ENCODE measurements around the gene HBEGF.

Gene HBEGF

GRCh38 chr5:140338908-140339307, 7.5 kb downstream of the HBEGF start:
- DNase-seq (ENCODE audit: insufficient read length, low spot score) (no peak), FAIRE-seq (no peak)

- DNase-seq (ENCODE audit: insufficient read length, low spot score) (no peak), FAIRE-seq (no peak)
Measured at GRCh38 chr5:140338336-140338735, 8.1 kb downstream of the HBEGF start.

GRCh38 chr5:140337880-140338279, 8.5 kb downstream of the HBEGF start:
- no peak for DNase-seq (ENCODE audit: insufficient read length, low spot score)
- no peak for FAIRE-seq

- FAIRE-seq (no peak), DNase-seq (ENCODE audit: insufficient read length, low spot score) (no peak)
Measured at GRCh38 chr5:140336388-140336787, 10.0 kb downstream of the HBEGF start.

- no peak for DNase-seq (ENCODE audit: insufficient read length, low spot score)
Measured at GRCh38 chr5:140331638-140332037, 14.8 kb downstream of the HBEGF start.

GRCh38 chr5:140329739-140330481, 16.5 kb downstream of the HBEGF start:
- DNase-seq (ENCODE audit: insufficient read length, low spot score): no peak
- no peak for FAIRE-seq

More at GRCh38 chr5:140331638-140332037, 14.8 kb downstream of the HBEGF start:
- FAIRE-seq: no peak

GRCh38 chr5:140328036-140328764, 18.2 kb downstream of the HBEGF start:
- DNase-seq (ENCODE audit: insufficient read length, low spot score) (no peak), FAIRE-seq (no peak)

- FAIRE-seq (no peak), DNase-seq (ENCODE audit: insufficient read length, low spot score) (no peak)
Measured at GRCh38 chr5:140327589-140327988, 18.8 kb downstream of the HBEGF start.

- FAIRE-seq (no peak), DNase-seq (ENCODE audit: insufficient read length, low spot score) (no peak)
Measured at GRCh38 chr5:140325486-140325885, 20.9 kb downstream of the HBEGF start.

GRCh38 chr5:140324617-140325241, 21.7 kb downstream of the HBEGF start:
- DNase-seq (ENCODE audit: insufficient read length, low spot score) (no peak), FAIRE-seq (no peak)

GRCh38 chr5:140324041-140324600, 22.3 kb downstream of the HBEGF start:
- no peak for FAIRE-seq

GRCh38 chr5:140322751-140323731, 23.4 kb downstream of the HBEGF start:
- FAIRE-seq (no peak), DNase-seq (ENCODE audit: insufficient read length, low spot score) (no peak)

More at GRCh38 chr5:140324041-140324600, 22.3 kb downstream of the HBEGF start:
- DNase-seq (ENCODE audit: insufficient read length, low spot score): no peak

GRCh38 chr5:140321796-140322195, 24.6 kb downstream of the HBEGF start:
- DNase-seq (ENCODE audit: insufficient read length, low spot score) (no peak), FAIRE-seq (no peak)

- DNase-seq (ENCODE audit: insufficient read length, low spot score): no peak
- no peak for FAIRE-seq
Measured at GRCh38 chr5:140319833-140320232, 26.6 kb downstream of the HBEGF start.

GRCh38 chr5:140318792-140319191, 27.6 kb downstream of the HBEGF start:
- FAIRE-seq: no peak
- DNase-seq (ENCODE audit: insufficient read length, low spot score): no peak

- FAIRE-seq (no peak), DNase-seq (ENCODE audit: insufficient read length, low spot score) (no peak)
Measured at GRCh38 chr5:140317859-140318258, 28.5 kb downstream of the HBEGF start.

- FAIRE-seq (no peak), DNase-seq (ENCODE audit: insufficient read length, low spot score) (no peak)
Measured at GRCh38 chr5:140312791-140313189, 33.6 kb downstream of the HBEGF start.

GRCh38 chr5:140312067-140312790, 34.2 kb downstream of the HBEGF start:
- FAIRE-seq (no peak), DNase-seq (ENCODE audit: insufficient read length, low spot score) (no peak)

- FAIRE-seq: no peak
- DNase-seq (ENCODE audit: insufficient read length, low spot score): no peak
Measured at GRCh38 chr5:140311011-140311467, 35.4 kb downstream of the HBEGF start.

Measured in GM19239 (cell line).